PC-3 (cell line): ENCODE measurements around the gene RNF225. TPM values are rescaled to one million over a fixed set of nuclear protein-coding genes. Genes with fewer than 3 reads are reported as not detected.

Experiments
- ATAC-seq: fragments of 200-7000 bp; cut with Tn5 transposase; 2 replicates; pipeline ENCODE4 v1.9.1; 2020; ENCODE audit warnings: mild to moderate bottlenecking, moderate library complexity
- BruUV-seq: library from RNA; stranded (reverse); fragments of 400-500 nt; replicated peaks from 2 replicates; lab custom pipeline; 2021; lab: Mats Ljungman, UMichigan
- CTCF ChIA-PET: fragments of 300-600 bp; sonication (Branson Sonifier 250); formaldehyde crosslinking; loops from one replicate; lab custom pipeline; 2022; ENCODE audit warnings: antibody characterized with exemption; lab: Charles Lee
- POLR2A ChIA-PET: fragments of 300-600 bp; sonication (Branson Sonifier 250); formaldehyde crosslinking; loops from one replicate; lab custom pipeline; 2022; ENCODE audit warnings: antibody characterized with exemption; ENCODE audit not compliant: unreplicated experiment; lab: Charles Lee
- DNase-seq: peaks from one replicate; pipeline ENCODE4 v3.0.0-alpha.2; 2015
- H2AFZ ChIP-seq: fragments of 300-600 bp; sonication (generic); 2 replicates; pipeline ENCODE4 v1.6.0; 2016; ENCODE audit warnings: antibody characterized with exemption, low read length
- H3F3A ChIP-seq: fragments of 300-600 bp; sonication (generic); one replicate; pipeline ENCODE4 v1.6.0; 2017; ENCODE audit warnings: antibody characterized with exemption, low read length, control low read depth, mild to moderate bottlenecking; ENCODE audit not compliant: unreplicated experiment
- H3K27ac ChIP-seq: fragments of 300-600 bp; sonication (generic); 2 replicates; pipeline ENCODE4 v1.5.1; 2016; ENCODE audit warnings: mild to moderate bottlenecking, low read length
- H3K27me3 ChIP-seq: fragments of 300-600 bp; sonication (generic); 2 replicates; pipeline ENCODE4 v1.6.1; 2016; ENCODE audit warnings: low read length, mixed read lengths
- H3K36me3 ChIP-seq: fragments of 300-600 bp; sonication (generic); 2 replicates; pipeline ENCODE4 v1.6.1; 2016; ENCODE audit warnings: low read depth, mixed run types, low read length, mixed read lengths
- H3K4me1 ChIP-seq: fragments of 300-600 bp; sonication (generic); 2 replicates; pipeline ENCODE4 v1.5.1; 2016; ENCODE audit warnings: low read length; ENCODE audit not compliant: insufficient read depth
- H3K4me2 ChIP-seq: fragments of 300-600 bp; sonication (generic); 2 replicates; pipeline ENCODE4 v1.6.0; 2016; ENCODE audit warnings: low read length
- H3K4me3 ChIP-seq: fragments of 300-600 bp; sonication (generic); 2 replicates; pipeline ENCODE4 v1.5.1; 2016; ENCODE audit warnings: mild to moderate bottlenecking, low read length, mixed read lengths
- H3K79me2 ChIP-seq: fragments of 300-600 bp; sonication (generic); 2 replicates; pipeline ENCODE4 v1.6.1; 2017; ENCODE audit warnings: low read length, mixed read lengths
- H3K9ac ChIP-seq: fragments of 300-600 bp; sonication (generic); 2 replicates; pipeline ENCODE4 v1.6.0; 2016; ENCODE audit warnings: mild to moderate bottlenecking, low read length
- H3K9me2 ChIP-seq: fragments of 300-600 bp; sonication (generic); replicated peaks from 2 replicates; pipeline ENCODE4 v1.6.1; 2016; ENCODE audit warnings: mixed run types, low read length, mixed read lengths
- H3K9me3 ChIP-seq: fragments of 300-600 bp; sonication (generic); 2 replicates; pipeline ENCODE4 v1.6.1; 2016; ENCODE audit warnings: low read length, mixed read lengths
- H4K20me1 ChIP-seq: fragments of 300-600 bp; sonication (generic); 2 replicates; pipeline ENCODE4 v1.6.1; 2016; ENCODE audit warnings: low read length, mixed read lengths
- CTCF ChIP-seq: fragments of 300-600 bp; sonication (generic); conservative IDR thresholded peaks from 2 replicates; pipeline ENCODE4 v1.5.1; 2017; ENCODE audit warnings: antibody characterized with exemption, low read depth, mild to moderate bottlenecking, low read length
- EZH2 ChIP-seq: fragments of 300-600 bp; sonication (generic); IDR thresholded peaks from one replicate; pipeline ENCODE4 v1.6.1; 2017; ENCODE audit warnings: antibody characterized with exemption, mild to moderate bottlenecking, low read length; ENCODE audit not compliant: unreplicated experiment
- EZH2phosphoT487 ChIP-seq: fragments of 300-600 bp; sonication (generic); IDR thresholded peaks from 2 replicates; pipeline ENCODE4 v1.6.1; 2018; ENCODE audit warnings: mild to moderate bottlenecking, antibody characterized with exemption, low read length, borderline replicate concordance
- intact Hi-C: fragments of 100-400 bp; cut with micrococcal nuclease; formaldehyde crosslinking; loops from 2 replicates; pipeline ENCODE4 v1.9.0; 2023
- total RNA-seq: library from RNA; depleted of rRNA; stranded (reverse); fragments of >200 nt; gene quantifications from 2 replicates; pipeline ENCODE4 v1.2.3, GENCODE V29; 2014

RNF225 gene
- total RNA-seq, 1 experiment from 2014 or later, result 2.2 TPM

DNA sequence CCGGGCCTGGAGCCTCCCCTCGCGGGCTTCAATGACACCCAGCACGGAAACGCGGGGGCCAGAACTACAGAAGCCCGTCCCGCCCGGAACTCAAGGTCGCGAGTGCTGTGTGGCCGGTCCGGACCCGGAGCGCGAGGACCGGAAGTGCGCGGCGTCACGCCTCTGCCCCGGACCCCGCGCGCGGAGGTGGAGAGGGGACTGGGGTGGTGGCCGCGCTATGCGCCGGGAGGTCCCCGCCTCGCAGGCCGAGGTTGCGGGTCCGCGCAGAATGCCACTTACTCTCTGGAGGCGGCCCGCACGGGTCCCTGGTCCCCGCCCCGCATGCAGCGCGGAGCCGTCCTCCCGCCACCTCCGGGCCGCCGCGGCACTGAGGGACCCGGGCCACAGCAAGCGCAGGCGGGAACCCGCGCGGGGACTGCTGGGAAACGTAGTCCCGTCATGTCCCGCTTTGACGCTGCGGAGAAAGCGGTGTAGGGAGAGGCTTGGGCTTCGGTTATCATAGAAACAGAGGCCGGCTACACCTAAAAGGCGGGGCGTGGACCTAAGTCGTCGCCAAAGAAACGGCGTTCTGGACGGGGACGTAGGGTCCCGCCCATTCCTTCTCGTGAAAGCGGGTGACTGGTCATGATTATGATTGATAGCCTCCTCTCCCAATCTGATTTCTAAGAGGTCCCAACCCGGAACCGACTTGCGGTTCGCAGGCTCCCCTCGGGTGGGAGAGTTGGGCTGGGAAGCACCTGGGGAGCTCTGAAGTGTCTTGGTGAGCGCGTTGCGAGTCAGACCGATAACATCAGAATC, 14.6 kb upstream of the RNF225 start, which contains the start of gene ZNF837:
Gene ZNF837 (minus strand): TSS at position 369 of the 798 bp plus-strand sequence. CDS start 11,698 bp downstream, outside the sequence.
- Histone ChIP-seq H3K4me3 (peak within 1 kb of the TSS; percentile 79), H4K20me1 (no peaks in the 10 kb centered on the region), H3K27ac (peak within 1 kb of the TSS; percentile 73), H2AFZ (peak within 1 kb of the TSS; percentile 71), H3K9me3 (no peaks in the 10 kb centered on the region), H3K36me3 (no peaks in the 10 kb centered on the region), H3K9ac (peak within 1 kb of the TSS; percentile 90), H3K27me3 (no peaks in the 10 kb centered on the region), H3K79me2 (peaks cover 21% of the 10 kb centered on the region), H3K9me2 (no peaks in the 10 kb centered on the region), H3K4me2 (peak within 1 kb of the TSS; percentile 92), H3K4me1 (peaks cover 19% of the 10 kb centered on the region), H3F3A (no peaks in the 10 kb centered on the region)
- POLR2A ChIA-PET, result interaction anchor here (0.7 kb wide), 1 partner anchor 21 kb away, joined by 6 read pairs; no protein-coding TSS in a partner anchor
- no peak for TF ChIP-seq CTCF
- no peak for TF ChIP-seq EZH2
- peak; percentile 91 for ATAC-seq
- CTCF ChIA-PET, result interaction anchor here (1.1 kb wide), 1 partner anchor 139 kb away, joined by 9 read pairs; the partner anchor contains the start of gene ZBTB45
- DNase-seq, result peak; percentile 100
- intact Hi-C loops, result loop anchor here (1.0 to 2.0 kb wide), 4 partner anchors 19 to 76 kb away; partner anchors contain the start of genes ERVK3-1, ZNF324B and ZNF497
- BruUV-seq, result no TSS peak

GRCh38 chr19:58381460-58382212, 13.8 kb upstream of the RNF225 start:
- Histone ChIP-seq H3K4me3 (peak overlapping the region; percentile 79), H3K4me2 (peak overlapping the region; percentile 92), H3K79me2 (peaks cover 27% of the 10 kb centered on the region), H2AFZ (peak overlapping the region; percentile 69), H3K9ac (peak overlapping the region; percentile 90), H3K27ac (peak overlapping the region; percentile 43; the same call in 1 of the 2 replicates), H3K9me2 (no peaks in the 10 kb centered on the region), H3K4me1 (peaks cover 26% of the 10 kb centered on the region), H3K9me3 (no peaks in the 10 kb centered on the region), H3K27me3 (no peaks in the 10 kb centered on the region), H4K20me1 (no peaks in the 10 kb centered on the region), H3K36me3 (no peaks in the 10 kb centered on the region), H3F3A (no peaks in the 10 kb centered on the region)
- DNase-seq, result no peak
- no peak for ATAC-seq
- ChIA-PET POLR2A (interaction anchor here (0.7 kb wide), 1 partner anchor 22 kb away, joined by 6 read pairs; no protein-coding TSS in a partner anchor), CTCF (interaction anchor here (1.1 kb wide), 1 partner anchor 138 kb away, joined by 9 read pairs; the partner anchor contains the start of gene ZBTB45)
- intact Hi-C loops, result loop anchor here (1.0 to 2.0 kb wide), 3 partner anchors 19 to 77 kb away; partner anchors contain the start of genes ERVK3-1, ZNF324B and ZNF497
- TF ChIP-seq EZH2phosphoT487 (no peak), EZH2 (no peak), CTCF (no peak)
- BruUV-seq, result TSS peak; percentile 47
